T-helper 9 cell (primary cell): ENCODE results near the gene USP6NL.
A peak's percentile ranks its signal among the peaks of the same experiment; 100 is the strongest.
"Not testable (repeated sequence)": the region's sequence is repeated elsewhere in the genome, so short reads cannot be mapped to it uniquely, and the experiment has no call there.

Experiments used
- DNase-seq: peaks from one replicate; pipeline ENCODE4 v3.0.0-alpha.2; 2020

The USP6NL gene

GRCh38 chr10:11441151-11441535 is 170.3 kb downstream of the USP6NL start:
- no peak for DNase-seq

DNA sequence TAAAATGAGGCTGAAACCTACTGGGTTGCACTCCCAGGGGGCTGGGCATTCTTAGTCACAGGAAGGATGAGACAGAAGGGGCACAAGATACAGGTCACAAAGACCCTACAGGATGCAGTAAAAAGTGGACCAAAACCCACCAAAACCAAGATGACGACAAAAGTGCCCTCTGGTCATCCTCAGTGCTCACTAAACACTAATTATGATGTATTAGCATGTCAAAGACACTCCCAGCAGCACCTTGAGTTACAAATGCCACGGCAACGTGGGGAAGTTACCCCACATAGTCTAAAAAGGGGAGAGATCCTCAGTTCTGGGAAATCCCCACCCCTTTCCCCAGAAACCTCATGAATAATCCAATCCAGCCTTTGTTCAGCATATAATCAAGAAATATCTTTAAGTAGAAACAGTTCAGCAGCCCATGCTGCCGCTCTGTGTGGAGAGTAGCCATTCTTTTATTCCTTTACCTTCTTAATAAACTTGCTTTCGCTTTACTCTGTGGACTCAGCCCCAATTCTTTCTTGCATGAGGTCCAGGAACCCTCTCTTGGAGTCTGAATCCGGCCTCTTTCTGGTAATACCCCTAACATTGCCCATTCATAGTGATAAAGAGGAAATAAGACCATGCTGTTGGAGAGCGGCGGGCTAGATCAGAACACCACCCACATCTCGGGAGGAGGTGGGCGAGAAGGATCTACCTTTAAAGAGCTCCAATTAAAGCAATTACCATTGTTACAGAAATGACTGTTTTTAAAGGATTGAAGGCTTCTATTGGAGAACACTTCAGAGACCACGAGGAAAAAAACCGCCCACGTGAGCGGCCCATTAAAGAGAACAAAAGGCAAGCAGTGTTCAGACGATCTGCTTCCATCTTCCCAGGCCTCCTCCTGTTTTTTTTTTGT is 170.9 kb downstream of the USP6NL start:
- no peak for DNase-seq

GRCh38 chr10:11439523-11440053 is 171.9 kb downstream of the USP6NL start:
- no peak for DNase-seq

GRCh38 chr10:11437391-11438142 is 173.9 kb downstream of the USP6NL start:
- DNase-seq = no peak

DNA sequence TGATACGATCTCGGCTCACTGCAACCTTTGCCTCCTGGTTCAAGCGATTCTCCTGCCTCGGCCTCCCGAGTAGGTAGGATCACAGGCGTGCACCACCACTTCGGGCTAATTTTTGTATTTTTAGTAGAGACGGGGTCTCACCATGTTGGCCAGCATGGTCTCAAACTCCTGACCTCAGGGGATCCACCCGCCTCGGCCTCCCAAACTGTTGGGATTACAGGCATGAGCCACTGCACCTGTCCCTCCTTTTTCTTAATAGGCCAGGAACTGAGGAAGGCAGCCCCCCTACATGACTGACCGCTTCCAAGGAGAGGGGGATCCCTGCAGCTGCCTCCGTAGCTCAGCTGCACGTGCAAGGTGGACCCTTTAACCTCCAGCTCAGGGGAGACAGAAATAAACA is 175.0 kb downstream of the USP6NL start:
- not testable (repeated sequence) for DNase-seq

DNA sequence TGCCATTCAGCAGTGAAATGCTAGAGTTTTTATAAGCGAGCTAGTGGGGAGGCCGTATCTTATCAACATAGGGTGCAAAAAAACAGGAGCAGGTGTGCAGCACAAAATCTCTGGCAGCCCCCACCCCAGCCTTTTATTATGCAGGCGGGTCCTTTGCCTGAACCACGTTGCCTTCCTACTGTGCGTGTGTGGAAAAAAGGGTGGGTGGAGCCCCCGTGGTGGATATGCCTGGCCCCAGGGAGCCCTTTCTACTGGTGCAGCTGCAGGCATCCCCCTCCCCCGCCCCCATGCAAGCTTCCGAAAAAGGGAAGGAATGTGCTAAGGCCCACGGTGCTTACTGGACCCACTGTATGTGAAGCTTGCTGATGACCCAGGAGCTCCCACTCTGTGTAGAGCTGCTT is 175.9 kb downstream of the USP6NL start:
- DNase-seq = no peak

DNA sequence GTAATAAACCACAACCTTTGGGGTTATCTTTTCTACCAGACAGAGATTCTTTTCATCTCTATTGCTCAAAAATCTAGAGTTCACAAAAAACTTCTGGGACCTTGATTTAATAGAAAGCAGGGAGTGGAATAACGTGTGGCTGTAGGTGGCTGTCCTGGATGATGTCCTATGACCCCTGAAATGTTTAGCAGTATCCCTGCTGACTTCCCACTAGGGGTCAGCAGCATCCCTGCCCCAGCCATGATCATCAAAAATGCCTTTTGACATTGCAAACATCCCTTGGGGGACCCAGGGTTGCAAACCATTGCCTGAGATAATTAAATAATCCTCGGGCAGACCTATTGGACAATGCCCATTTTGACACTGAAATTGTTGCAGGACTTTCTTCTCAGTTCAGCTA is 177.1 kb downstream of the USP6NL start:
- no peak for DNase-seq

- no peak for DNase-seq
Measured at GRCh38 chr10:11433657-11434056, 177.8 kb downstream of the USP6NL start.

DNA sequence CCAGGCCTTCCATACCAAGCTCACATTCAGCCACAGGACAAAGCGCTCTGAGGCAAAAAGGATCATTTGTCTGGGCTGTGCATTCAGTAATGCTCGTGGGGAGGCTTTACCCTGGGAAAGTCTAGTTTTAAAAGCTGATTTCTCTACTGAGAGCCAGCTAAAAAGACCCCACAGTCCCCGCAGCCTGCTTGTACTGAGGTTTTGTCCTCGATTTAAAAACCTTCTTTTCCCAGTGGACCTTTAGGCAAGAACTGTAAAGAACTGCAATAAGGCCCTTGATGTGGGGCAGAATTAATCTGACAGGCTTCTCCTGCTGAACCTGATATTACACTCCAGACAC is 180.3 kb downstream of the USP6NL start:
- DNase-seq = no peak

- DNase-seq = no peak
Measured at GRCh38 chr10:11430421-11431215, 180.8 kb downstream of the USP6NL start.

- no peak for DNase-seq
Measured at GRCh38 chr10:11429439-11430052, 181.9 kb downstream of the USP6NL start.

DNA sequence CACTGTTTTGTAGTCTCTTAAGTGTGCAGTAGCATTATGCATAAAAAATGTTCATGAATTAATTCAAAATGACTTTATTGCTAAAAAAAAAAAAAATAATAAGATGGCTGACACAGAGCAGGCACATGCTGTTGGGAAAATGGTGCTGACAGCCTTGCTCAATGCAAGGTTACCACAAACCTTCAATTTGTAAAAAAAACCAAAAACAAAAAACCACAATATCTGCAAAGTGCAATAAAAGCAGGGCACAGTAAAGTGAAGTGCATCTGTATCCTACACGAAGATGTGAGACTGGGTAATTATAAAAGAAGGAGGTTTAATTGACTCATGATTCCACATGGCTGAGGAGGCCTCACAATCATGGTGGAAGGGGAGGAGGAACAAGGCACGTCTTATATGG is 185.8 kb downstream of the USP6NL start:
- DNase-seq = no peak

- no peak for DNase-seq
Measured at GRCh38 chr10:11425296-11425610, 186.2 kb downstream of the USP6NL start.

GRCh38 chr10:11424456-11425295 is 186.8 kb downstream of the USP6NL start:
- DNase-seq = no peak

DNA sequence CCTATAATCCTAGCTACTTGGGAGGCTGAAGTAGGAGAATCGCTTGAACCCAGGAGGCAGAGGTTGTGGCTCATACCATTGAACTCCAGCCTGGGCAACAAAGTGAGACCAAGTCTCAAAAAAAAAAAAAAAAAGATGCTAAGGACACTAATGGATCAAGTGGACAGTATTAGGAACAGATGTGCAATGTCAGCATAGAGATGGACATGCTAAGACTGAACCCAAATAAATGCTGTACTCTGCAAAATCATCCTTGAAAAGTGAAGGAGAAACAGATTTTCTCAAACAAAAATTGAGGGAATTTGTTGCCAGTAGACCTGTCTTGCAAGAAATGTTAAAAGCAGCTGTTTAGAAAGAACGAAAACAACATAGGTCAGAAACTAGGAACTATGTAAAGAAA is 194.5 kb downstream of the USP6NL start:
- no peak for DNase-seq

- DNase-seq = no peak
Measured at GRCh38 chr10:11415095-11415494, 196.4 kb downstream of the USP6NL start.

- DNase-seq = no peak
Measured at GRCh38 chr10:11414314-11415038, 197.0 kb downstream of the USP6NL start.

- no peak for DNase-seq
Measured at GRCh38 chr10:11411926-11412545, 199.4 kb downstream of the USP6NL start.

DNA sequence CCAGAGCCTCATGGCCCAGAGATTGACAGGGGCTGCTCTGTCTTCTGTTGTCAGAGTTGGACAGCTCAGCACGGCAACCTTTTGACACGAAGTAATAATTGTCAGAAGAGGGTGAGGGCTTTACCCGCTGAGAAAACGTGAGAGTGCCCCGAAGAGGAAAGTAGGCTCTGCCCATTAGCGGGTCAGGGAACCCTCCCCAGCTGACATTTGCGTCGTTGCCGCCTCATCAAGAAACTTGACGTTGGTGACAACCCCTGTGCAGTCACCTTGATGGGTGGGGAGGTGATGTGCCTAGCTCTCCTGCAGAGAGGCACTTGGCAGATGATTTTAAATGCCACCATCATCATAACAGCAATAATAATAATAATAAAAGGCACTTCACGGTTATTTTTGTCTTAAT is 202.1 kb downstream of the USP6NL start:
- no peak for DNase-seq

DNA sequence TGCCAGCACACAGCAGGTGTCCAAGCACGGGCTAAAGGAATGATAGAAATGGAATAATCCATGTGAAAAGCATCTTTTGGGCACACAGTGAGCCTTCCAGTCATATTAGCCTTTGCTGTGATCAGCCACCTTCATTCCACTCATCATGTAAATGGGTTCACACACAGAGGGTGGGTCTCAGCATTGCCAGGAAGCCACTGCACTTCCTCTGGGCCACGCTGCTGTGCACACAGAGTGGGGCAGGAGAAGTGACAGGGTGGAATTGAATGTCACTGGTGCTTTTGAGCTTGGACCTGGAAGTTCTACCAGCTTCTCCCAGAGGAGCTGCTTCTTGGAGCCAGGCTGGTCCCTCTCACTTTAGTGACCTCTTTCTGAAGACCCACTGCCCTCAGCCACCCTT is 203.5 kb downstream of the USP6NL start:
- peak; percentile 4 for DNase-seq

DNA sequence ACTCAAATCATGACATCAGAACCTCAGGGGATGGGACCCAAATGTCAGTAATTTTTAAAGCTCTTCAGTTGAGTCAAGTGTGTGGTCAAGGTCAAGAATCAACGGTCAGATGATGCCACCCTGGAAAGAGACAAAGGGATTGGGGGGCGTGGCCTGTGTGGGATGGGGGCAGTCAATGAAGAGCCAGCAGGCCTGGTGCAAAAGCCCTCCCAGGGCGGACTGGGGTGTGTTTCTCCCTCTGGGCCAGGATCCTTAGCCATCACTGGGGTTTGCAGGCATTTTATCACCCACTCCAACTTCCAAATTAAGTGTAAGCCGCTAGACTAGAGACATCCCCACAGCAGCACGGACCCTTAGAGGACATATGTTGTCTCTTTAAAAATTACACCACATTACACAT is 204.7 kb downstream of the USP6NL start:
- no peak for DNase-seq
